ENCODE measurements around the gene ST8SIA6. TPM values are rescaled to one million over a fixed set of nuclear protein-coding genes. Genes with fewer than 3 reads are reported as not detected.

The ST8SIA6 gene
- total RNA-seq, 2 experiments from 2014 or later: not detected

- Histone ChIP-seq H3K9me2 (ENCODE audit: insufficient read depth, low read length) (no peaks in the 10 kb centered on the region), H3K4me2 (ENCODE audit: low read length) (no peak overlapping the region), H2AFZ (ENCODE audit: low read length) (no peak overlapping the region), H3K79me2 (ENCODE audit: insufficient read depth, low read depth, low read length) (no peaks in the 10 kb centered on the region), H3K36me3 (ENCODE audit: insufficient read depth, low read length) (no peaks in the 10 kb centered on the region), H3K4me1 (ENCODE audit: insufficient read depth, low read length, poor library complexity, severe bottlenecking) (no peaks in the 10 kb centered on the region), H4K20me1 (ENCODE audit: insufficient read depth, low read length) (no peaks in the 10 kb centered on the region), H3K27ac (ENCODE audit: low read depth, low read length, poor library complexity, severe bottlenecking) (no peak overlapping the region), H3K4me3 (ENCODE audit: low read depth, low read length, poor library complexity, severe bottlenecking) (no peak overlapping the region), H3K9me3 (ENCODE audit: low read length) (no peaks in the 10 kb centered on the region)
- no TSS peak for BruUV-seq (replicated peaks)
- intact Hi-C loops (cut with micrococcal nuclease; ENCODE audit: unreplicated experiment): no loop called here
- CTCF ChIA-PET (ENCODE audit: unreplicated experiment): no interaction called here
- no peak for TF ChIP-seq EZH2phosphoT487 (IDR thresholded peaks at IDR 0.05; ENCODE audit: borderline replicate concordance, low read depth, low read length)
- TF ChIP-seq, protein P1, sequence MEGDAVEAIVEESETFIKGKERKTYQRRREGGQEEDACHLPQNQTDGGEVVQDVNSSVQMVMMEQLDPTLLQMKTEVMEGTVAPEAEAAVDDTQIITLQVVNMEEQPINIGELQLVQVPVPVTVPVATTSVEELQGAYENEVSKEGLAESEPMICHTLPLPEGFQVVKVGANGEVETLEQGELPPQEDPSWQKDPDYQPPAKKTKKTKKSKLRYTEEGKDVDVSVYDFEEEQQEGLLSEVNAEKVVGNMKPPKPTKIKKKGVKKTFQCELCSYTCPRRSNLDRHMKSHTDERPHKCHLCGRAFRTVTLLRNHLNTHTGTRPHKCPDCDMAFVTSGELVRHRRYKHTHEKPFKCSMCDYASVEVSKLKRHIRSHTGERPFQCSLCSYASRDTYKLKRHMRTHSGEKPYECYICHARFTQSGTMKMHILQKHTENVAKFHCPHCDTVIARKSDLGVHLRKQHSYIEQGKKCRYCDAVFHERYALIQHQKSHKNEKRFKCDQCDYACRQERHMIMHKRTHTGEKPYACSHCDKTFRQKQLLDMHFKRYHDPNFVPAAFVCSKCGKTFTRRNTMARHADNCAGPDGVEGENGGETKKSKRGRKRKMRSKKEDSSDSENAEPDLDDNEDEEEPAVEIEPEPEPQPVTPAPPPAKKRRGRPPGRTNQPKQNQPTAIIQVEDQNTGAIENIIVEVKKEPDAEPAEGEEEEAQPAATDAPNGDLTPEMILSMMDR (conservative IDR thresholded peaks at IDR 0.05; ENCODE audit: low read length): no peak
- no peak for DNase-seq (ENCODE audit: low spot score)
- POLR2A ChIA-PET: no interaction called here
These were observed 2.7 kb upstream of the ST8SIA6 start for GRCh38 chr10:17457083-17457482.

GRCh38 chr10:17456032-17456548, 1.7 kb upstream of the ST8SIA6 start:
- H3K36me3 ChIP-seq (ENCODE audit: insufficient read depth, low read length): no peaks in the 10 kb centered on the region
- H4K20me1 ChIP-seq (ENCODE audit: insufficient read depth, low read length): no peaks in the 10 kb centered on the region
- H3K4me1 ChIP-seq (ENCODE audit: insufficient read depth, low read length, poor library complexity, severe bottlenecking): no peaks in the 10 kb centered on the region
- H3K4me3 ChIP-seq (ENCODE audit: low read depth, low read length, poor library complexity, severe bottlenecking): no peak overlapping the region
- no peak overlapping the region for H3K27ac ChIP-seq (ENCODE audit: low read depth, low read length, poor library complexity, severe bottlenecking)
- H3K9me3 ChIP-seq (ENCODE audit: low read length): no peaks in the 10 kb centered on the region
- ChIA-PET CTCF (ENCODE audit: unreplicated experiment) (no interaction called here), POLR2A (no interaction called here)
- H3K79me2 ChIP-seq (ENCODE audit: insufficient read depth, low read depth, low read length): no peaks in the 10 kb centered on the region
- TF ChIP-seq, protein P1 (conservative IDR thresholded peaks at IDR 0.05; ENCODE audit: low read length): no peak
- TF ChIP-seq EZH2phosphoT487 (IDR thresholded peaks at IDR 0.05; ENCODE audit: borderline replicate concordance, low read depth, low read length): no peak
- BruUV-seq (replicated peaks): no TSS peak
- H2AFZ ChIP-seq (ENCODE audit: low read length): no peak overlapping the region
- H3K9me2 ChIP-seq (ENCODE audit: insufficient read depth, low read length): no peaks in the 10 kb centered on the region
- intact Hi-C loops (cut with micrococcal nuclease; ENCODE audit: unreplicated experiment): no loop called here
- H3K4me2 ChIP-seq (ENCODE audit: low read length): no peak overlapping the region
- DNase-seq (ENCODE audit: low spot score): no peak

DNA sequence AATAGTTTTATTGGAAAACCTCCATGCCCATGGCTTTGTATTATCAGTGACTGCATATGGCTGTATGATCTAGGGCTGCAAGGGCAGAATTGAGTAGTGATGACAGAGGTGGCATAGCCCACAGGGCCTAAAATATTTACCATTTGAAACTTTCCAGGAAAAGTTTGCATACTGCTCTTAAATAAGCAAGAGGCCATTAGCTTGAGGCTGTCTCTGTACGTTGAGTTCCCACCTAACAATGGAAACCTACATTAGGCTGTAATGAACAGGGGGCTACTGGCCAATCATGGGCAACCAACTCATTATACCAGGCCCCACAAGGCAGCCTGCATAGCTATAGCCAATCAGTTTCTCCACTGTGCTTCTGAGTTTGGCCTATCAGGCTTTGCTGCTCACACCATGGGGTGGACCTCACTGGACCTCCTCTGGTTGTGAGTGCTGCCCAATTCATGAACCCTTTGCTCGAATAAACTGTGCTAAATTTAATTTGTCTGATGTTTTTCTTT, 673 bp upstream of the ST8SIA6 start:
- CTCF ChIA-PET (ENCODE audit: unreplicated experiment): no interaction called here

More for the DNA sequence above, 673 bp upstream of the ST8SIA6 start:
- Histone ChIP-seq H3K36me3 (ENCODE audit: insufficient read depth, low read length) (no peaks in the 10 kb centered on the region), H3K4me1 (ENCODE audit: insufficient read depth, low read length, poor library complexity, severe bottlenecking) (no peaks in the 10 kb centered on the region), H4K20me1 (ENCODE audit: insufficient read depth, low read length) (no peaks in the 10 kb centered on the region), H3K9me2 (ENCODE audit: insufficient read depth, low read length) (no peaks in the 10 kb centered on the region), H3K9me3 (ENCODE audit: low read length) (no peaks in the 10 kb centered on the region), H3K79me2 (ENCODE audit: insufficient read depth, low read depth, low read length) (no peaks in the 10 kb centered on the region), H2AFZ (ENCODE audit: low read length) (no peak overlapping the region), H3K4me3 (ENCODE audit: low read depth, low read length, poor library complexity, severe bottlenecking) (no peak overlapping the region), H3K27ac (ENCODE audit: low read depth, low read length, poor library complexity, severe bottlenecking) (no peak overlapping the region), H3K4me2 (ENCODE audit: low read length) (no peak overlapping the region)
- no peak for TF ChIP-seq EZH2phosphoT487 (IDR thresholded peaks at IDR 0.05; ENCODE audit: borderline replicate concordance, low read depth, low read length)
- TF ChIP-seq, protein P1 (conservative IDR thresholded peaks at IDR 0.05; ENCODE audit: low read length): no peak
- no TSS peak for BruUV-seq (replicated peaks)
- intact Hi-C loops (cut with micrococcal nuclease; ENCODE audit: unreplicated experiment): no loop called here
- POLR2A ChIA-PET: no interaction called here
- DNase-seq (ENCODE audit: low spot score): no peak
